ENCODE measurements around the gene FHL3. TPM values are rescaled to one million over a fixed set of nuclear protein-coding genes. Genes with fewer than 3 reads are reported as not detected.

The FHL3 gene
- total RNA-seq, 1 donor = 25.5 TPM

DNA sequence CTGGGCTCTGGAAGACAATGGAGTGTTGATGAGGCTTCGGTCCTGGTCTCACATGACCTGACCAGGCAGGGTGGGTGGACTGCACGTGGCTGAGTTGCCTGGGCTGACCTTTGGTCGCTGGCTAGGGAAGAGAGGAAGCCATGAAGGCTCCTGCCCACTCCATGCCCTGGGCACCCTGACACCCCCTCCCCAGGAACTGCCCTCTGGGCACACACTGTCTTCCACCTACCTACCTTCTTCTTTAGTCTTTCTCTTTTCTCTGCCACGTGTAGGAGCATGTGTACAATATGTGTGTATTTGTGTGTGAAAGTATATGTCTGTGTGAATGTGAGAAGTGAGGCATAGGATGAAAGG is 26.2 kb upstream of the FHL3 start:
- TF ChIP-seq, protein P1, sequence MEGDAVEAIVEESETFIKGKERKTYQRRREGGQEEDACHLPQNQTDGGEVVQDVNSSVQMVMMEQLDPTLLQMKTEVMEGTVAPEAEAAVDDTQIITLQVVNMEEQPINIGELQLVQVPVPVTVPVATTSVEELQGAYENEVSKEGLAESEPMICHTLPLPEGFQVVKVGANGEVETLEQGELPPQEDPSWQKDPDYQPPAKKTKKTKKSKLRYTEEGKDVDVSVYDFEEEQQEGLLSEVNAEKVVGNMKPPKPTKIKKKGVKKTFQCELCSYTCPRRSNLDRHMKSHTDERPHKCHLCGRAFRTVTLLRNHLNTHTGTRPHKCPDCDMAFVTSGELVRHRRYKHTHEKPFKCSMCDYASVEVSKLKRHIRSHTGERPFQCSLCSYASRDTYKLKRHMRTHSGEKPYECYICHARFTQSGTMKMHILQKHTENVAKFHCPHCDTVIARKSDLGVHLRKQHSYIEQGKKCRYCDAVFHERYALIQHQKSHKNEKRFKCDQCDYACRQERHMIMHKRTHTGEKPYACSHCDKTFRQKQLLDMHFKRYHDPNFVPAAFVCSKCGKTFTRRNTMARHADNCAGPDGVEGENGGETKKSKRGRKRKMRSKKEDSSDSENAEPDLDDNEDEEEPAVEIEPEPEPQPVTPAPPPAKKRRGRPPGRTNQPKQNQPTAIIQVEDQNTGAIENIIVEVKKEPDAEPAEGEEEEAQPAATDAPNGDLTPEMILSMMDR (IDR thresholded peaks at IDR 0.05; ENCODE audit: insufficient read depth, low read depth, low read length) = no peak
- DNase-seq (ENCODE audit: low read depth) = no peak

DNA sequence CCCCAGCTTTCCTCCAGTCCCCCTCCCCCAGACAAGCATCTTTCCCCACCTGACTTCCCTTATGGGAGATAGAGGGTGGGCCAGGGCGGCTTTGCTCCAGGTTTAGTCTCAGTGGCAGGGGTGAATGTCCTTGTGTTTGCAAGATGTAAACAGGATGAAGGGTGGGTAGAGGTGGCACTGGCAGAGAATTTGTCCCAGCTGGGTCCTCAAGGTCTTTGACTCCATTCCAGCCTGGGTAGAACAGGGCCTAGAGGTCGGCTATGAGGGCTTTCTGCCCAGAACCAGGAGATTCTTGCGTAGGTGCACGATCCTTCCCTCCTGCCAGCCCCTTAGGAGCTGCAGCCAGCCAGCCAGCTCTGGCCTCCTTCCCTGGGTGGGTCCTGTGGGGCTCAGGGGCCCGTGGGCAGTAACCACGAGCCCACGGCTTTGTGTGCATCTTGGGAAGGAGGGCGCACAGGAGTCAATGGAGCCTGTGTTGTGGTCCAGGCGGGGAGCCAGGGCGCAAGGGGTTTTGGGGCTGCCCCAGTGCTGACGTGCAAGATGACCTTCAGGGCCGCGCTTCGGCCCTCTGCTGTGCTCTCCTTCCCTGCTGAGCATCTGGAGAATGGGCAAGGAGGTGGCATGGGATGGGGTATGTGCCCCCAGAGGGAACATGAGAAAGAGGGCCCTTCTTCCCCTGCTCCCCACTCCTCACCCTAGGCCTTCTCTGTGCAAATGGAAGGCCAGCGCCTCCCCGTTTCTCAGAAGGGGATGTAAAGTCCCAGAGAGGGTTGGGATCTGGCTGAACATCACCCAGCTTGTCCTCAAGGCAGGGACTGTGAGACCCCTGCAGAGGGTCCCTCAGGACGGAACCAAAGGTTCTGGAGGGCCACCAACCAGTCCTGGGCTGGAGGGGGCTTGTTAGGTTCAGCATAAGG is 25.5 kb upstream of the FHL3 start:
- DNase-seq (ENCODE audit: low read depth) = no peak
- TF ChIP-seq, protein P1 (IDR thresholded peaks at IDR 0.05; ENCODE audit: insufficient read depth, low read depth, low read length) = no peak
- no peak overlapping the region for H3K4me3 ChIP-seq (ENCODE audit: low read depth, low read length)

More for the DNA sequence above, 26.2 kb upstream of the FHL3 start:
- H3K4me3 ChIP-seq (ENCODE audit: low read depth, low read length) = no peak overlapping the region

DNA sequence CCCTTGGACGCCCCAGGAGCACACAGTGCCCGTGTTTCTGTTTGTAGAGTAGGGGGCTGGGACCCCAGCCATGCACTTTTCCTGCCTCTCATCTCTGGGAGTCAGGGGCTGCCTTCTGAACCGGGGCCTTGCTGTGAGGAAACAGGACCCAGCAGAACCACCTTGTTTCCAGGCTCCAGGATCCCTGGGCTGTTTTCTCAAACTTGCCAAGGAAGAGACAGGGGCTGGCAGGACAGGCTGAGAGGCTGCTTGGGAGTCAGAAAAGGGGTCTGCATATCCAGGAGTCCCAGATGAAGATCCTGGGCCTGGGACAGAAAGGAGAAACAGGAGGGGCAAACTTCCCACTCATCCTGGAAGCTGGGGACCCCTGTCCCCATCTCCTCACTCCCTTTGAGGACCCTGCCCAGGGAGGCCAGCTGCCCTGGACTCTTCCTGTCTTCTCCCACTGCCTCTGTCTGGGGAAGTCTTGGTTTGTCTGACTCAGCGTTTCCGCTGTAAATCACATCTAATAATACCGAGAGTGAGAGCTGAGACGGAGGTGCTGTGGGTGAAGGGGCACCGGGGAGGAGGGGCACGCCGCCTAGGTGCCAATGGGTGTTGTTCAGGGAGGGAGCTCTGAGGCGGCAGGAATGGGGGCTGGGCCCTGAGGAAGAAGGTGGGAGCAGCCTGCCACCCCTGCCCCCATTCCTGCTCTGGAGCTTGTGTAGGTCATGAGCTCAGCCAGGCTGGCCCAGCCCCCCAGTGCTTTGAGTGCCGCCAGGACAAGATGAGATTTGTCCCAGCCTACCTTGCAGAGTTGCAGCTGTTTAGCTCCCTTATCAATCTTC is 24.6 kb upstream of the FHL3 start:
- peak overlapping the region; percentile 6 for H3K4me3 ChIP-seq (ENCODE audit: low read depth, low read length)
- peak; percentile 83 for DNase-seq (ENCODE audit: low read depth)
- TF ChIP-seq, protein P1 (IDR thresholded peaks at IDR 0.05; ENCODE audit: insufficient read depth, low read depth, low read length) = no peak

DNA sequence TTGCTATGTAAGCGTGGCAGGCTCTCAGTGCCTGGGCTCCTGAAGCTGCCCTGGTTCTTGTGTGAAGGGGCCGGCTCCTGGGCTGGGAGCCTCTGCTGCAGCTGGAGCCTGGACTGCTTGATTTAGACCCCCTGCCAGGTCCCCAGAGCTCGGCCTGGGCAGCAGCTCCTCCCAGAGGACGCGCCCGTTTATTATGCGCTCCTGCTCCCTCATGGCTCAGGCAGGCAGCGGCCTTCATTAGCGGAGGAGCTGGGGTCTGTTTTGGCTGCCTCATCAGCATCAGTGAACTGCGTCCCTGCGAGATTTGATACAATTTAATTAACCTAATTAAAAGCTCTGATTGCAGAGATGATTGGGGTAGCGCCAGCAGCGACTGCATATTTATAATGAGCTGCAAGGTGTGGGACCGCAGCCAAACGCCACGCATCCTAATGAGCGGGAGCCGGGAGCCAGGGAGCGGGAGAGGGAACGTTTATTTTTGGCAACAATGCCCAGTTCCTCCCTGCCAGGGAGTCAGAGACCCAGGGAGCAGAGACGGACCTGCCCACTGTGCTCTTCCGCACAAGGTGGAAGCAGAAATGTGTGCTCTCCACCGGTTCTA is 23.9 kb upstream of the FHL3 start:
- no peak overlapping the region for H3K4me3 ChIP-seq (ENCODE audit: low read depth, low read length)
- TF ChIP-seq, protein P1 (IDR thresholded peaks at IDR 0.05; ENCODE audit: insufficient read depth, low read depth, low read length) = no peak
- no peak for DNase-seq (ENCODE audit: low read depth)

DNA sequence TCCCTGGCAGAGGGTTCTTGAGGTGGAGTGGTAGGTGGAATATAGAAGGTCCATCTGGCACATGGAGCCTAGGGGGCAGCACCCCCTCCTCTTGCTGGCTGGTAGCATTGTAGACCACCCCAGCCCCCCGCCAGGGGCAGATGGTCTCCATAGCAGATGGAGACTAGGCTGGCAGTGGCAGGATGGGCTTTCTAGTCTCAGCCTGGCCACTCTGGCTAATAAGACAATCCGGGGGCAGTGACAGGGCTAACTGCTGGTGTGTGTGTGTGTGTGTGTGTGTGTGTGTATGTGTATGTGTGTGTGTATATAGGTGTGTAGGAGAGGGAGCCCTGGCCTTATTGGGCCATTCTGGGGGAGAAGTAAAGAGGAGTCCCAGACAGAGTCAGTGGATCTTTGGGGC is 23.4 kb upstream of the FHL3 start:
- no peak for DNase-seq (ENCODE audit: low read depth)
- TF ChIP-seq, protein P1 (IDR thresholded peaks at IDR 0.05; ENCODE audit: insufficient read depth, low read depth, low read length) = no peak

DNA sequence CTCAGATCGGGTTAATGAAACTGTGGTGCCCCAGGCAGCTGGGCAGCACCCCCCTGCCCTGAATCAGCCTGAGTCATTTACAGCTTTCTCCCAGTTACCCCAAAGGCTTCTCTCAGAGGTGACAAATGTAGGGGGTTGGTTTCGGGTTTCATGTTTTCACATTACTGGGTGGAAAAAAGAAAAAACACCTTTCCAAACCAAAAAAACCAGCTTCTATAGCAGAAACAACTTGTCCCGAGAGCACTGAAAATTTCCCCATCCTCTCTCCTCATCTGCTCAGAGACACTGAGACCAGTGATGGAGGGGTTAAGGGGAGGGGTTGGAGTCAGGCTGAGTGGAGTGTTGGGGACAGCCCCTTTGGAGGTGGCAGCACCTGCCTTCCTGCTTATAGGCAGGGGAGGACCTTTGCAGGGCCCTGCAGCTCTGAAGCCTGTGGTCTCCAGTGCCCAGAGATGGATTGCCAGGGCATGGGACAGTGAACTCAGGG is 22.8 kb upstream of the FHL3 start:
- no peak for DNase-seq (ENCODE audit: low read depth)
- H3K4me3 ChIP-seq (ENCODE audit: low read depth, low read length) = no peak overlapping the region
- TF ChIP-seq, protein P1 (IDR thresholded peaks at IDR 0.05; ENCODE audit: insufficient read depth, low read depth, low read length) = no peak

More for the DNA sequence above, 23.4 kb upstream of the FHL3 start:
- H3K4me3 ChIP-seq (ENCODE audit: low read depth, low read length) = no peak overlapping the region

Data from fibroblast of villous mesenchyme (primary cell).